ENCODE data around the gene PRSS21.

PRSS21 gene

GRCh38 chr16:2867987-2868789 is 51.2 kb downstream of the PRSS21 start:
- peak; percentile 93 for DNase-seq (ENCODE audit: low read depth)

Data from EH (cell line).